A673 (cell line): ENCODE results near the gene IGLL1.

Experiments used
- EZH2 ChIP-seq: fragments of 200-600 bp; sonication (generic); IDR thresholded peaks from 2 replicates; pipeline ENCODE4 v1.6.1; 2017; ENCODE audit warnings: borderline replicate concordance, low read depth, mild to moderate bottlenecking, mixed read lengths, antibody characterized with exemption, low read length; ENCODE audit not compliant: poor library complexity, severe bottlenecking
- TF ChIP-seq, protein P1 (sequence below): fragments of 300-800, 200-600 bp; sonication (generic); conservative IDR thresholded peaks from 2 replicates; pipeline ENCODE4 v1.5.1; 2017; ENCODE audit warnings: low read depth, mild to moderate bottlenecking, antibody characterized with exemption, low read length, moderate library complexity, mixed read lengths

DNA sequence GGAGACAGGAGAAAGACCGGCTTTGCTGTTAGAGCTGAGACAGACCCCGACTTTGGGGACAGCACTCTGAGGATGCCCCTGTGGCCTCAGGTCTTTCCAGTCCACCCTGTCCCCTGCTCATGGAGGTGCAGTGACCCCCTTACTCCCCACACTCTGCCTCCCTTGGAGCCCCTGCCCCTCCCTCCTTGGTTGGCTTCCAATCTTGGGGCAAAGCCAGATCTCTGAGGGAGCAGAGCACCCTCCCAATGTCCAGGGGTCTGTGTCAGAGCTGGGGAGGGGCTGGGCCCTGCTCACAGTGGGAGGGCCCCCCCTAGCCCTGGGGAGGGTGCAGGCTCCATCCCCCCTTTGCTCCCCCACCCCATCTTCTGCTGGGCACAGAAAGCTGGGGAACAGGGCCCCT lies 50.0 kb downstream of the IGLL1 start:
- TF ChIP-seq, protein P1, sequence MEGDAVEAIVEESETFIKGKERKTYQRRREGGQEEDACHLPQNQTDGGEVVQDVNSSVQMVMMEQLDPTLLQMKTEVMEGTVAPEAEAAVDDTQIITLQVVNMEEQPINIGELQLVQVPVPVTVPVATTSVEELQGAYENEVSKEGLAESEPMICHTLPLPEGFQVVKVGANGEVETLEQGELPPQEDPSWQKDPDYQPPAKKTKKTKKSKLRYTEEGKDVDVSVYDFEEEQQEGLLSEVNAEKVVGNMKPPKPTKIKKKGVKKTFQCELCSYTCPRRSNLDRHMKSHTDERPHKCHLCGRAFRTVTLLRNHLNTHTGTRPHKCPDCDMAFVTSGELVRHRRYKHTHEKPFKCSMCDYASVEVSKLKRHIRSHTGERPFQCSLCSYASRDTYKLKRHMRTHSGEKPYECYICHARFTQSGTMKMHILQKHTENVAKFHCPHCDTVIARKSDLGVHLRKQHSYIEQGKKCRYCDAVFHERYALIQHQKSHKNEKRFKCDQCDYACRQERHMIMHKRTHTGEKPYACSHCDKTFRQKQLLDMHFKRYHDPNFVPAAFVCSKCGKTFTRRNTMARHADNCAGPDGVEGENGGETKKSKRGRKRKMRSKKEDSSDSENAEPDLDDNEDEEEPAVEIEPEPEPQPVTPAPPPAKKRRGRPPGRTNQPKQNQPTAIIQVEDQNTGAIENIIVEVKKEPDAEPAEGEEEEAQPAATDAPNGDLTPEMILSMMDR, result no peak
- no peak for TF ChIP-seq EZH2
